Cerebellar nuclear complex (tissue), 1 donor: ENCODE results near the gene HOXA9.

ENCODE experiments used
- DNase-seq, 2 experiments: peaks; one replicate each; lab custom pipeline; 2025; lab: John Stamatoyannopoulos, UW

HOXA9 gene

GRCh38 chr7:27200761-27201579 lies 35.6 kb upstream of the HOXA9 start:
- no peak for DNase-seq

- no peak for DNase-seq
Observed at GRCh38 chr7:27199849-27200760, 34.8 kb upstream of the HOXA9 start, which contains the start of gene HOXA13. Gene HOXA13 (minus strand): TSS chr7:27200091. CDS start chr7:27200077, 14 bp downstream.

GRCh38 chr7:27198871-27199801 lies 33.8 kb upstream of the HOXA9 start:
- no peak for DNase-seq

GRCh38 chr7:27198138-27198841 lies 33.0 kb upstream of the HOXA9 start:
- no peak for DNase-seq

GRCh38 chr7:27197137-27198042 lies 32.1 kb upstream of the HOXA9 start:
- DNase-seq: no peak

- peak in 1 of 2 experiments; percentile 5 for DNase-seq
Observed at GRCh38 chr7:27196287-27196767, 31.0 kb upstream of the HOXA9 start.

- DNase-seq: no peak
Observed at GRCh38 chr7:27194686-27195379, 29.5 kb upstream of the HOXA9 start.

- no peak for DNase-seq
Observed at GRCh38 chr7:27194002-27194352, 28.6 kb upstream of the HOXA9 start.

- no peak for DNase-seq
Observed at GRCh38 chr7:27193335-27194001, 28.1 kb upstream of the HOXA9 start.

- no peak for DNase-seq
Observed at GRCh38 chr7:27192546-27193334, 27.4 kb upstream of the HOXA9 start.

GRCh38 chr7:27191833-27192545 lies 26.7 kb upstream of the HOXA9 start:
- DNase-seq: no peak

- DNase-seq: no peak
Observed at GRCh38 chr7:27191161-27191731, 25.9 kb upstream of the HOXA9 start.

- no peak for DNase-seq
Observed at GRCh38 chr7:27189997-27190748, 24.8 kb upstream of the HOXA9 start.

- DNase-seq: no peak
Observed at GRCh38 chr7:27189295-27189996, 24.1 kb upstream of the HOXA9 start.
